OCI-LY7 (cell line): ENCODE measurements around the gene TIGD6. TPM values are rescaled to one million over a fixed set of nuclear protein-coding genes. Genes with fewer than 3 reads are reported as not detected.

Source experiments
- BruUV-seq: library from RNA; stranded (reverse); fragments of 400-500 nt; replicated peaks from 2 replicates; lab custom pipeline; 2021; lab: Mats Ljungman, UMichigan
- CTCF ChIA-PET: fragments of 300-600 bp; sonication (Branson Sonifier 250); formaldehyde crosslinking; loops from one replicate; lab custom pipeline; 2022; ENCODE audit warnings: antibody characterized with exemption; ENCODE audit not compliant: unreplicated experiment; lab: Charles Lee
- POLR2A ChIA-PET: fragments of 300-600 bp; sonication (Branson Sonifier 250); formaldehyde crosslinking; loops from one replicate; lab custom pipeline; 2022; ENCODE audit warnings: antibody characterized with exemption; lab: Charles Lee
- DNase-seq: peaks from one replicate; pipeline ENCODE4 v3.0.0-alpha.2; 2015; ENCODE audit warnings: low spot score
- H2AFZ ChIP-seq: fragments of 200-600 bp; sonication (generic), shearing (Covaris generic); 2 replicates; pipeline ENCODE4 v1.6.1; 2014; ENCODE audit warnings: mild to moderate bottlenecking, antibody characterized with exemption, low read length, moderate library complexity
- H3K27ac ChIP-seq: fragments of 200-600 bp; sonication (generic); 2 replicates; pipeline ENCODE4 v1.5.1; 2014; ENCODE audit warnings: mixed run types, low read depth, mild to moderate bottlenecking, moderate library complexity, low read length, inconsistent platforms; ENCODE audit not compliant: poor library complexity, severe bottlenecking
- H3K36me3 ChIP-seq: fragments of 200-600 bp; sonication (generic); 2 replicates; pipeline ENCODE4 v1.6.1; 2014; ENCODE audit warnings: mild to moderate bottlenecking, antibody characterized with exemption, low read length, moderate library complexity, mixed read lengths; ENCODE audit not compliant: insufficient read depth
- H3K4me1 ChIP-seq: fragments of 200-600 bp; sonication (generic); 2 replicates; pipeline ENCODE4 v1.5.1; 2014; ENCODE audit warnings: mild to moderate bottlenecking, low read length; ENCODE audit not compliant: insufficient read depth, poor library complexity, severe bottlenecking
- H3K4me2 ChIP-seq: fragments of 200-600 bp; sonication (generic); 2 replicates; pipeline ENCODE4 v1.6.1; 2014; ENCODE audit warnings: mild to moderate bottlenecking, low read length
- H3K4me3 ChIP-seq: fragments of 200-600 bp; sonication (generic); 2 replicates; pipeline ENCODE4 v1.5.1; 2014; ENCODE audit warnings: mild to moderate bottlenecking, low read depth, low read length; ENCODE audit not compliant: poor library complexity, severe bottlenecking
- H3K79me2 ChIP-seq: fragments of 200-600 bp; sonication (generic); 2 replicates; pipeline ENCODE4 v1.6.1; 2016; ENCODE audit warnings: low read depth, mild to moderate bottlenecking, low read length, moderate library complexity, mixed read lengths; ENCODE audit not compliant: insufficient read depth
- H3K9me2 ChIP-seq: fragments of 200-600 bp; sonication (generic); 2 replicates; pipeline ENCODE4 v1.6.1; 2016; ENCODE audit warnings: mild to moderate bottlenecking, low read length, mixed read lengths; ENCODE audit not compliant: insufficient read depth
- H3K9me3 ChIP-seq: fragments of 200-600 bp; sonication (generic); 2 replicates; pipeline ENCODE4 v1.6.1; 2014; ENCODE audit warnings: mild to moderate bottlenecking, mixed run types, low read length, mixed read lengths
- H4K20me1 ChIP-seq: fragments of 200-600 bp; sonication (generic); 2 replicates; pipeline ENCODE4 v1.6.1; 2014; ENCODE audit warnings: mild to moderate bottlenecking, antibody characterized with exemption, low read length, moderate library complexity, mixed read lengths; ENCODE audit not compliant: insufficient read depth
- EZH2phosphoT487 ChIP-seq: fragments of 200-600 bp; sonication (generic); IDR thresholded peaks from 2 replicates; pipeline ENCODE4 v1.6.1; 2018; ENCODE audit warnings: low read depth, borderline replicate concordance, mild to moderate bottlenecking, mixed run types, antibody characterized with exemption, low read length, moderate library complexity, mixed read lengths
- intact Hi-C: fragments of 100-400 bp; cut with micrococcal nuclease; formaldehyde crosslinking; loops from one replicate; pipeline ENCODE4 v1.10.0; 2022; ENCODE audit not compliant: unreplicated experiment
- total RNA-seq, 2 experiments: library from RNA; depleted of rRNA in 1 of 2; stranded (reverse); fragments of >200 nt in 1 of 2; shearing (Covaris generic) in 1 of 2; gene quantifications; 2 replicates each; pipeline ENCODE4 v1.2.3, GENCODE V29; 2014 to 2022
- TF ChIP-seq, protein P1 (sequence below): fragments of 200-600 bp; sonication (generic); conservative IDR thresholded peaks from 2 replicates; pipeline ENCODE4 v1.5.1; 2014; ENCODE audit warnings: mild to moderate bottlenecking, antibody characterized with exemption, low read length, moderate library complexity, mixed read lengths

The TIGD6 gene
- total RNA-seq, 2 experiments from 2014 or later: 3.4 to 4.6 TPM

DNA sequence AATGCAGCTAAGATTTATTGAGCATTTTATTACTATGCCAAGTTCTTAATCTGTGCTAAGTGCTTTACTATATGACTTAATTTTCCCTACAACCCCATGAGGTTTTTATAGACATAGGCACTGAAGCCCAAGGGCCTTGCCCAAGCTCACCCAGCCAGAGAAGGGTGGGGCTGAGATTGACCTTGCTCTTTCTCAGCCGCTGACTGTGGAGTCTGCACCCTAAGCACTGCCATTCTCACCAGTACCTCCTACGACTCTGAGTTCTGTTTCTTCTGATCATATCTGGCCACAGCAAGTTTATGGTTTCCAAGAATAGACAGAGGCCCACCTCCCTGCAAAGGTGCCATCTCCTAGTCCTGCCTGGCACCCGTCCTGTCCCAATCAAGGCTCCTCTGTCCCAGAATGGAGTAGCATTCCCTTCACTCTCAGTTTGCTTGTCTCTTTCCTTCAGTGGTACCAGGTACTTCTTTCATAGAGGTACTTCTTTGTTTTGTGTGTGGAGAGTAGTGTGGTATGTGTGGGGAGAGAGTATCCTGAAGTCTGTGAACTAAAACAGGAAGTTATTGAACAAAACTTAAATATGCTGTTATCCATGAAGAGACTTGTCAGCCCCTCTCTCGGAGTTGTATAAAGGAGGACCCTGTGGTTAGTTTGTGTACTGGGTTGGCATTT lies 43.3 kb upstream of the TIGD6 start:
- Histone ChIP-seq H4K20me1 (no peaks in the 10 kb centered on the region; the same call in 1 of the 2 replicates), H3K9me2 (no peaks in the 10 kb centered on the region), H3K4me2 (no peak overlapping the region), H3K4me3 (no peak overlapping the region), H3K9me3 (no peaks in the 10 kb centered on the region), H3K79me2 (no peaks in the 10 kb centered on the region), H2AFZ (no peak overlapping the region), H3K36me3 (peaks cover 96% of the 10 kb centered on the region), H3K4me1 (no peaks in the 10 kb centered on the region), H3K27ac (no peak overlapping the region)
- BruUV-seq: no TSS peak
- DNase-seq: no peak
- ChIA-PET CTCF (no interaction called here), POLR2A (interaction anchor here (1.1 kb wide), 1 partner anchor 37 kb away, joined by 3 read pairs; no protein-coding TSS in a partner anchor)
- intact Hi-C loops: no loop called here
- TF ChIP-seq EZH2phosphoT487: no peak
- TF ChIP-seq, protein P1, sequence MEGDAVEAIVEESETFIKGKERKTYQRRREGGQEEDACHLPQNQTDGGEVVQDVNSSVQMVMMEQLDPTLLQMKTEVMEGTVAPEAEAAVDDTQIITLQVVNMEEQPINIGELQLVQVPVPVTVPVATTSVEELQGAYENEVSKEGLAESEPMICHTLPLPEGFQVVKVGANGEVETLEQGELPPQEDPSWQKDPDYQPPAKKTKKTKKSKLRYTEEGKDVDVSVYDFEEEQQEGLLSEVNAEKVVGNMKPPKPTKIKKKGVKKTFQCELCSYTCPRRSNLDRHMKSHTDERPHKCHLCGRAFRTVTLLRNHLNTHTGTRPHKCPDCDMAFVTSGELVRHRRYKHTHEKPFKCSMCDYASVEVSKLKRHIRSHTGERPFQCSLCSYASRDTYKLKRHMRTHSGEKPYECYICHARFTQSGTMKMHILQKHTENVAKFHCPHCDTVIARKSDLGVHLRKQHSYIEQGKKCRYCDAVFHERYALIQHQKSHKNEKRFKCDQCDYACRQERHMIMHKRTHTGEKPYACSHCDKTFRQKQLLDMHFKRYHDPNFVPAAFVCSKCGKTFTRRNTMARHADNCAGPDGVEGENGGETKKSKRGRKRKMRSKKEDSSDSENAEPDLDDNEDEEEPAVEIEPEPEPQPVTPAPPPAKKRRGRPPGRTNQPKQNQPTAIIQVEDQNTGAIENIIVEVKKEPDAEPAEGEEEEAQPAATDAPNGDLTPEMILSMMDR: no peak

DNA sequence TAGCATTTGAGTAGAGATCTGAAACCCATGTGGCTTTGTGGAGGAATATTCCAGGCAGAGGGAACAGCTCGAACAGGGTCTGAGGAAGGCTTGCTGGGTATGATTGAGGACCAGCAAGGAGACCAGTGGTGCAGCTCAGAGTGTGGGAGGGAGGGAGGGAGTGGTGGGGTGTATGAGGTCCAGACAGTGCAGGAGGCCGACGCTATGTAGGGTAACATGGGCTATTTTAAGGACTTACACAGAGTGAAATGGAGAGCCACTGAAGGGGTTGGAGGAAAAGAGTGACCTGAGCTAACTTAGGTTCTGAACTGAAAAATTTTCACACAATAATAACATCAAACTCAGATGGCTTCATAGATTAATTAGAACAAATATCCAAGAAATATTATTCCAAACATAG lies 42.0 kb upstream of the TIGD6 start:
- DNase-seq: no peak
- no peaks in the 10 kb centered on the region; the same call in 1 of the 2 replicates for H4K20me1 ChIP-seq
- H3K79me2 ChIP-seq: no peaks in the 10 kb centered on the region
- no peak overlapping the region for H2AFZ ChIP-seq
- H3K4me2 ChIP-seq: no peak overlapping the region
- intact Hi-C loops: no loop called here
- no TSS peak for BruUV-seq
- no peaks in the 10 kb centered on the region for H3K4me1 ChIP-seq
- H3K36me3 ChIP-seq: peaks cover 96% of the 10 kb centered on the region
- TF ChIP-seq EZH2phosphoT487: no peak
- TF ChIP-seq, protein P1: no peak
- H3K4me3 ChIP-seq: no peak overlapping the region
- H3K9me3 ChIP-seq: no peaks in the 10 kb centered on the region
- ChIA-PET POLR2A (no interaction called here), CTCF (interaction anchor here (0.6 kb wide), 1 partner anchor 395 kb away, joined by 4 read pairs; no protein-coding TSS in a partner anchor)
- H3K27ac ChIP-seq: no peak overlapping the region
- no peaks in the 10 kb centered on the region for H3K9me2 ChIP-seq

DNA sequence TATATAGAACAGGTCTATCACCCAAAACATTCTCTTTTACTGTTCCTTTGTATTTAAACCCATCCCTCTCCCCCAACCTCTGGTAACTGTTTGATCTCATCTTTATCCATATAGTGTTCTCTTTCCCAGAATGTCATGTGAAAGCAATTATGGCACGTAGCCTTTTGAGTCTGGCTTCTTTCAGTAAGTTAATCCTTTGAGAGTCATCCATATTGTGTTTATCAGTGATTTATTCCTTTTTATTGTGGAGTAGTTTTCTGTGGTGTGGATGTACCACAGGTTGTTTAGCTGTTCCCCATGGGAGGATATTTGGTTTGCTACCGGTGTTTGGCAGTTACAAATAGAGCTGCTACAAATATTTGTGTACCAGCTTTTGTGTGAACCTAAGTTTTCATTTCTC lies 38.1 kb upstream of the TIGD6 start:
- BruUV-seq: no TSS peak
- no peaks in the 10 kb centered on the region; the same call in 1 of the 2 replicates for H4K20me1 ChIP-seq
- no peaks in the 10 kb centered on the region for H3K79me2 ChIP-seq
- H2AFZ ChIP-seq: no peak overlapping the region
- H3K4me3 ChIP-seq: no peak overlapping the region
- no peaks in the 10 kb centered on the region for H3K9me2 ChIP-seq
- H3K4me2 ChIP-seq: no peak overlapping the region
- peaks cover 18% of the 10 kb centered on the region for H3K4me1 ChIP-seq
- H3K27ac ChIP-seq: no peak overlapping the region
- H3K36me3 ChIP-seq: peaks cover 98% of the 10 kb centered on the region
- ChIA-PET POLR2A (interaction anchor here (1.5 kb wide), 1 partner anchor 9 kb away, joined by 4 read pairs; no protein-coding TSS in a partner anchor), CTCF (no interaction called here)
- intact Hi-C loops: no loop called here
- H3K9me3 ChIP-seq: no peaks in the 10 kb centered on the region
- DNase-seq: no peak
- TF ChIP-seq, protein P1: no peak
- TF ChIP-seq EZH2phosphoT487: no peak
